ENCODE data around the gene TAF1C. TPM values are rescaled to one million over a fixed set of nuclear protein-coding genes. Genes with fewer than 3 reads are reported as not detected.

Gene TAF1C
- total and polyA plus RNA-seq, 9 of the 15 experiments (the other 6 are each of a cell fraction or from before 2014, with no cell fraction given), result 1.5 to 74.8 (median 21.0) TPM

DNA sequence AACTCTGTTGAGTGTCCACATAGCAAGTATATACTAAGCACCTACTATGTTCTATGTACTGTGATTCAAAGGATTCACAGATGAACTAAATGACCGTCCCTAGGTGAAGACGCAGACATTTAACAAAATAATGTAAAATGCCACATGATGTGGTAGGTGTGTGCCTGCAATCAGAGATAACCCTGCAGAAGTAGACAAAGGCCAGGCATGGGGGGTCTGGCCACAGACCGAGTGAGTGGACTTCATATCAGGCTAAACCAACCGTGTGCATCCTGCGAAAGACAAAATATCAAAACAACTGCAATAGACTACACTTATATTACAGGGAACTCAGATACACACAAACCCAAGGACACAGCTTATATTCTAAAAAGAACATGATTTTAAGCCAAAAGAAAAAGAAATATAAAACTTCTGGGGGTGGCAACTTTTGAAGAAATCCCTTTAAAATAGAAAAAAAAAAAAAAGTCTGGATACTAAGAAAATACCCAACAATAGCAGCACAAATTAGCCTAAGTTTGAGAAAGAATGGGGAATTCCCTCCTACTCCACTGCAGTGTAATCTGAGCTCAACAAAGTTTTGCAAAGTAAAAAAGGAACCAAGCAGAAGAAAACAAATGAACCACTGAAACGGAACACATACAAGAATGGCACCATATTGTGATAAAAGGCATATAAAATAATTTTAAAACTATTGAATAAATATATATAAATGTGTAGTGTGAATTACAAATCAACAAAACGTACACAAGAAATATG, 54.2 kb downstream of the TAF1C start:
- no TSS peak for BruUV-seq (replicated peaks)
- POLR2A ChIA-PET, result interaction anchor here (0.7 to 9.6 kb wide), 5 partner anchors 9 to 146 kb away, joined by 3 to 145 read pairs (median 3); partner anchors contain the start of gene MBTPS1
- Histone ChIP-seq H3K36me3 (ENCODE audit: control insufficient read depth, insufficient read depth, low read length) (peaks cover 33% of the 10 kb centered on the region; the same call in 1 of the 3 replicates), H3K9me1 (ENCODE audit: control insufficient read depth, insufficient read depth, low read length) (no peaks in the 10 kb centered on the region), H4K20me1 (replicated peaks; ENCODE audit: control insufficient read depth, insufficient read depth, low read length) (no peaks in the 10 kb centered on the region), H3K27me3 (ENCODE audit: control insufficient read depth in 2 of 2, insufficient read depth in 2 of 2, low read length in 2 of 2) (no peaks in the 10 kb centered on the region), H3K4me1 (replicated peaks in 1 of 2; ENCODE audit: control insufficient read depth in 2 of 2, insufficient read depth in 2 of 2, low read length in 2 of 2) (peaks cover 12 to 21% of the 10 kb centered on the region in 2 experiments), H3K4me3 (no peak overlapping the region), H3K79me2 (ENCODE audit: control insufficient read depth, insufficient read depth, low read length) (peaks cover 27% of the 10 kb centered on the region), H2AFZ (ENCODE audit: low read depth, low read length) (no peak overlapping the region), H3K27ac (ENCODE audit: extremely low read depth, low read depth, low read length) (peak overlapping the region; percentile 16; the same call in 1 of the 3 replicates), H3K4me2 (ENCODE audit: insufficient read depth, low read length) (peak overlapping the region; percentile 13; the same call in 1 of the 2 replicates), H3K9ac (ENCODE audit: insufficient read depth in 1 of 2, low read depth in 2 of 2, low read length in 2 of 2) (no peak overlapping the region), H3K9me3 (replicated peaks; ENCODE audit: control insufficient read depth, insufficient read depth, low read depth, low read length) (no peaks in the 10 kb centered on the region)
- CTCF ChIA-PET (ENCODE audit: low intra/inter-chr PET ratio), result interaction anchor here (0.6 kb wide), 1 partner anchor 11 kb away, joined by 3 read pairs; no protein-coding TSS in a partner anchor
- intact Hi-C loops (cut with micrococcal nuclease), result no loop called here
- peak; percentile 86 for FAIRE-seq
- peak in 2 of 4 experiments; percentile 59 to 76 for DNase-seq (ENCODE audit: extremely low read depth in 1 of 4, low spot score in 3 of 4)
- WGBS (ENCODE audit: insufficient coverage, low coverage, missing lambda C conversion rate), result 15% methylated on average over 7 of the region's 7 CpGs
- in situ Hi-C loops (cut with MboI), result no loop called here
- ATAC-seq, result peak; percentile 74
- 0 out of 2 replicates have a peak, but pooled peaks have one; percentile 16 for TF ChIP-seq HDGF (IDR thresholded peaks at IDR 0.05)
- TF ChIP-seq, protein P1, sequence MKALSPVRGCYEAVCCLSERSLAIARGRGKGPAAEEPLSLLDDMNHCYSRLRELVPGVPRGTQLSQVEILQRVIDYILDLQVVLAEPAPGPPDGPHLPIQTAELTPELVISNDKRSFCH (CRISPR knock-in tag; IDR thresholded peaks at IDR 0.05), result no peak
- TF ChIP-seq, protein P1 (tag; IDR thresholded peaks at IDR 0.05), result 0 out of 2 replicates have a peak, but pooled peaks have one; percentile 51
- no peak for TF ChIP-seq GABPB1 (CRISPR knock-in tag; IDR thresholded peaks at IDR 0.05)
- TF ChIP-seq NFIC (IDR thresholded peaks at IDR 0.05), result peak; percentile 33; the same call in 1 of the 2 replicates
- peak; percentile 68 for TF ChIP-seq TEAD4 (IDR thresholded peaks at IDR 0.05; ENCODE audit: low read length)
- no peak for TF ChIP-seq TEAD4 (CRISPR knock-in tag; IDR thresholded peaks at IDR 0.05; ENCODE audit: borderline replicate concordance)
- peak; percentile 81 for TF ChIP-seq CBFA2T2 (conservative IDR thresholded peaks at IDR 0.05)
- TF ChIP-seq MTA3 (IDR thresholded peaks at IDR 0.05; ENCODE audit: borderline replicate concordance), result no peak
- TF ChIP-seq SREBF1 (IDR thresholded peaks at IDR 0.05; ENCODE audit: borderline replicate concordance, low read depth, low read length), result no peak
- no peak for TF ChIP-seq HOXB6 (CRISPR knock-in tag; IDR thresholded peaks at IDR 0.05; ENCODE audit: borderline replicate concordance)
- peak; percentile 76 for TF ChIP-seq ARID1B (IDR thresholded peaks at IDR 0.05)
- TF ChIP-seq SMARCA4 (IDR thresholded peaks at IDR 0.05), result no peak
- peak in 1 of 2 experiments; percentile 23; a peak in 1 of 4 replicates for TF ChIP-seq KDM1A (IDR thresholded peaks at IDR 0.05)
- TF ChIP-seq L3MBTL2 (IDR thresholded peaks at IDR 0.05), result no peak
- peak; percentile 76; the same call in 1 of the 2 replicates for TF ChIP-seq ZKSCAN1 (IDR thresholded peaks at IDR 0.05; ENCODE audit: low read depth, low read length)
- TF ChIP-seq HDAC6 (IDR thresholded peaks at IDR 0.05; ENCODE audit: low read depth, low read length), result no peak
- no peak for TF ChIP-seq TAF15 (IDR thresholded peaks at IDR 0.05; ENCODE audit: low read depth, low read length)
- TF ChIP-seq ARID3A (IDR thresholded peaks at IDR 0.05; ENCODE audit: borderline replicate concordance, low read depth, low read length), result 0 out of 2 replicates have a peak, but pooled peaks have one; percentile 16
- TF ChIP-seq CBFA2T3 (IDR thresholded peaks at IDR 0.05), result peak; percentile 90
- peak in 1 of 2 experiments; percentile 29; a peak in 1 of 4 replicates for TF ChIP-seq TRIM24 (IDR thresholded peaks at IDR 0.05)
- TF ChIP-seq POLR2AphosphoS5 (IDR thresholded peaks at IDR 0.05; ENCODE audit: control insufficient read depth, insufficient read depth, low read depth, low read length), result no peak
